ENCODE data around the gene WFDC12.

The WFDC12 gene

GRCh38 chr20:45088247-45088646, 36.0 kb downstream of the WFDC12 start:
- DNase-seq = no peak

GRCh38 chr20:45087814-45088213, 36.5 kb downstream of the WFDC12 start:
- DNase-seq = no peak

GRCh38 chr20:45087097-45087790, 37.0 kb downstream of the WFDC12 start:
- no peak for DNase-seq

GRCh38 chr20:45085867-45086266, 38.4 kb downstream of the WFDC12 start:
- DNase-seq = no peak

GRCh38 chr20:45085289-45085688, 39.0 kb downstream of the WFDC12 start:
- DNase-seq = no peak

GRCh38 chr20:45083127-45083526, 41.1 kb downstream of the WFDC12 start:
- DNase-seq = no peak

- no peak for DNase-seq
Observed at GRCh38 chr20:45082468-45082867, 41.8 kb downstream of the WFDC12 start.

GRCh38 chr20:45080867-45081624, 43.2 kb downstream of the WFDC12 start:
- DNase-seq = no peak

- DNase-seq = no peak
Observed at GRCh38 chr20:45077559-45077958, 46.7 kb downstream of the WFDC12 start.

All from CD4-positive, alpha-beta T cell treated with Interleukin-17A for 4 hours (primary cell).